GM13976 (cell line): ENCODE results near the gene PPP1R18.

Source experiments
- DNase-seq: peaks from one replicate; pipeline ENCODE4 v3.0.0; 2012; ENCODE audit warnings: low spot score
- in situ Hi-C: fragments of 300-500 bp; cut with MboI; formaldehyde crosslinking; loops from one replicate; pipeline ENCODE4 v1.12.0; 2022; ENCODE audit warnings: low sequenced_read_pairs, mixed read lengths, inconsistent platforms; ENCODE audit not compliant: unreplicated experiment
- TF ChIP-seq, protein P1 (sequence below): IDR thresholded peaks from 2 replicates; pipeline ENCODE4 v1.5.1; 2012; ENCODE audit warnings: borderline replicate concordance, mild to moderate bottlenecking; ENCODE audit not compliant: insufficient read depth; ENCODE audit errors: extremely low read depth, missing control alignments, control extremely low read depth

Gene PPP1R18

DNA sequence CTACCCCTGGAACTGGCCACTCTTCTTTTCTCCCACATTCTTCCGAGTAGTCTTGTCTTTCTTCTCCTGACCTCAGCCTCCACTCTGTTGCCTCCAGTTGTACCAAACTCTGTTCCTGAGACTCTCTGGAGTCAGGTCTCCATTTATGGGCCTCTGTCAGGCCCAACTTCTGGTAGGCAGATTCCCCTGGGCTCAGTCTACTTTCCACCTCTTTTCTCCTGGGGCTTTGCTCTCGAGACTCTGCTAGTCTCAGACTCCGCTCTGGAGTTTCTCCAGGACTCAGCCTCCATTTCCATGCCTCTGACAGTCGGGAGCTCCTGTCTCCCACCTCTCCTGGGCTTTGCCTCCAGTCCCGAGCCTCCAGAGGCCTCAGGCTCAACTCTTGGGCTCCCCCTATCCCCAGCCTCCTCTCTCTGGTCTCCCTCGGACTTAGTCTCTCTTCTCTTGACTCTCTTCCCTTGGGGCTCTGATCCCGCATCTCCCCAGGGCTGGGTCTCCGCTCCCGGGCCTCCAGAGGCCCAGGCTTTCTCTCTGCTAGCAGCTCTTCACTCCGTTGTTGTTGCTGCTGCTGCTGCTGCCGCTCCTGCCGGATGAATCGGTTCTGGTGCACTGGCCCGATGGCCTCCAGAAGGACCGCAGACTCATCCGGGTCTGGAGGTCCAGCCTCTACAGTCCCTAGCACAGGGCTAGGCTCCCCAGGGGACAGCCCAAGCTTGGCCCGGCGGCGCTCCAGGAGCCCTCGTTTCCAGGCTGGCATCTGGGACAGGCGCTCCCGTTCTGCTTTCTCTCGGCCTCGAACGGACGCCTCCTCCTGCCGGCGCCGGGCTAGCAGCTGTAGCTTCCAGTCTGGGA lies 1.1 kb downstream of the PPP1R18 start:
- no peak for DNase-seq
- TF ChIP-seq, protein P1, sequence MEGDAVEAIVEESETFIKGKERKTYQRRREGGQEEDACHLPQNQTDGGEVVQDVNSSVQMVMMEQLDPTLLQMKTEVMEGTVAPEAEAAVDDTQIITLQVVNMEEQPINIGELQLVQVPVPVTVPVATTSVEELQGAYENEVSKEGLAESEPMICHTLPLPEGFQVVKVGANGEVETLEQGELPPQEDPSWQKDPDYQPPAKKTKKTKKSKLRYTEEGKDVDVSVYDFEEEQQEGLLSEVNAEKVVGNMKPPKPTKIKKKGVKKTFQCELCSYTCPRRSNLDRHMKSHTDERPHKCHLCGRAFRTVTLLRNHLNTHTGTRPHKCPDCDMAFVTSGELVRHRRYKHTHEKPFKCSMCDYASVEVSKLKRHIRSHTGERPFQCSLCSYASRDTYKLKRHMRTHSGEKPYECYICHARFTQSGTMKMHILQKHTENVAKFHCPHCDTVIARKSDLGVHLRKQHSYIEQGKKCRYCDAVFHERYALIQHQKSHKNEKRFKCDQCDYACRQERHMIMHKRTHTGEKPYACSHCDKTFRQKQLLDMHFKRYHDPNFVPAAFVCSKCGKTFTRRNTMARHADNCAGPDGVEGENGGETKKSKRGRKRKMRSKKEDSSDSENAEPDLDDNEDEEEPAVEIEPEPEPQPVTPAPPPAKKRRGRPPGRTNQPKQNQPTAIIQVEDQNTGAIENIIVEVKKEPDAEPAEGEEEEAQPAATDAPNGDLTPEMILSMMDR: peak; percentile 35
- in situ Hi-C loops: no loop called here

DNA sequence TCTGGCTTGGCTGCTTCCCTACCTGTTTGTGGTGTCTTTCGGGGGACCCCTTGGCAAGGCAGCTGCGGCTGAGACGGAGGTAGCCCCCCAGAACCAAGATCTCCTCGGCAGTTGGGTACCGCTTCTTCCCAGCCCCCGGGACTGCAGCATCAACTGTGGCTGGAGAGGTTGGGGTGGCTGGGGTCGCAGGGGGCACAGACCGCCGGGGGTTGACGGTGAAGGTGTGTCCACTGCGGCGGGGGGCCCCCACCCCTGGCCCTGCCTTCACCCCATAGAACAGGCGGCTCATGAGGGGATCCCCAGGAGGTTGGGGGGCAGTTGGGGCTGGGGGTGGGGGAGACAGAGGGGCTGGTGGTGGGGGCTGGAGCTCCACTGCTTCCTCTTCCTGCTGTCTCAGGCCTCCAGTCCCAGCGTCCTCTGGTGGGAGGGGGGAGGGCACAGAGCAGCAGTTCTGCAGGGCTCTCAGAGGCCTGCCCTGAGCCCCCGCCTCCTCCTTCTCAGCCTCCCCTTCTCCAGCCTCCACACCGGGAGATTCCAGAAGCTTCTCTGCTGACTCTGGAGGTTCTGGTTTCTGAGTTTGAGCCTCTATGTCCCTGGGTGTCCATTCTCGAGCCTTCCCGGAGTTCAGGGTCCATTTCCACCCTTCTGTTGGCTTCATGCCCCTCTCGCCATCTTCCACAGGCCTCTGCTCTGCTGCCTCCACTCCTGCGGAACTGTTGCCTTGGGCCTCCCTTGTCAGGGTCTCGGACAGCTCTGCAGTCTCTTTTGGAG lies 1.9 kb downstream of the PPP1R18 start:
- TF ChIP-seq, protein P1: no peak
- peak; percentile 72 for DNase-seq
- in situ Hi-C loops: no loop called here

DNA sequence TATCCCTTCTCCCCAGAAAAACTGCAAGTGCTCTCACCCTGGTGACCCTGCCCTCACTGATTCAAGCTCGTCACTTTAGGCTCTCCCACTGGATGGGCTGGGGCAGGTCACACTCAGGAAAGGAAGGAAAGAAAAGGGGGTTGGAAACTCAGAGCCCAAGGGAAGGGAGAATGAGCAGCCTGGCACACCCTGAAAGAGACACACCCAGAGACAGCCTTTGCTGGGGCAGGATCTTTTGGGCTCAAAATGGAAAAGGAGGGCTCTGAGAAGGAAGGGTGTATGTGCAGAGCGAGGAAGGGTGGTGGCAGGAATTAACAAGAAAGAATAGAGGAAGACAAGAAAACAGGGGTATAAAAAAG lies 2.5 kb downstream of the PPP1R18 start:
- TF ChIP-seq, protein P1: no peak

DNA sequence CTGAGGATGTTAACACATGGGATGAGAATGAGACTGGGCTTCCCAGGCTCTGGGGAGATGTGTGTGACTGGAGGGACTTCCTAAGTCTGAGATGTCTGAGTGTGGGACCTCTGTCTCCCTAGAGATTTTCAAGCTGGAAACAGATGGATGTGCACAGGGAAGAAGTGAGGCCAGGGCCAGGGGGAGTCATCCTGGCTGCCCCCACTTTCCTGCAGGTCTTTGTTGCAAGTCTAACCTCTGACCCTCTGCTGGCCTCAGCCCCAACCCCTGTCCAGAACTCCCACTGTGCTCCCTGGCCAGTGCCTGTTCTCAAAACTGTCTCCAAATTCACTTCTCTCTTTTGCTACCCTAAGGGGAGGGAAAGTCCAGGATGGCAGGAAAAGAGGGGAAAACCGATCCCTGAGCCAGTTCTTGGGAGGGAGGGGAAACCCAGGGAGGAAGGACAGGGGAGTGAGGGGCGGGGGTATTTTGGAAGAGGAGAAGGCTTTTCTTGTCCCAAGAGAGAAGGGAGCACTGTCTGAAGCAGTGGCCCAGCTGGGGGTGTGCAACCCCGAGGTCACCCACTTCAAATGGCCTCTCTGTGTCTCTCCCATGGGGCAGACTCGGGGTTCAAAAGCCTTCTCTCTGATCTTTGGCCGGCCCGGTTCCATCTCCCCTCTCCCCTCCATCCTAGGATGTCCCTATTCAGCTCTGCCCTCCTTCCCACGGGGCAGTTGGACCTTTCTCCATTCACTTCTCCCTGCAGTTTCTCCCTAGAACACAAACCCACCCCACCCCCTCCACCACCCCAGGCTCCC lies 3.1 kb downstream of the PPP1R18 start:
- no peak for DNase-seq
- TF ChIP-seq, protein P1: no peak
- in situ Hi-C loops: no loop called here

More for the DNA sequence above, 2.5 kb downstream of the PPP1R18 start:
- in situ Hi-C loops: no loop called here
- no peak for DNase-seq

GRCh38 chr6:30682143-30683117 lies 4.0 kb downstream of the PPP1R18 start:
- TF ChIP-seq, protein P1: no peak
- in situ Hi-C loops: no loop called here
- DNase-seq: peak; percentile 84
